A673 (cell line): ENCODE results near the gene TNFRSF4.

Source experiments
- EZH2 ChIP-seq: fragments of 200-600 bp; sonication (generic); IDR thresholded peaks from 2 replicates; pipeline ENCODE4 v1.6.1; 2017; ENCODE audit warnings: borderline replicate concordance, low read depth, mild to moderate bottlenecking, mixed read lengths, antibody characterized with exemption, low read length; ENCODE audit not compliant: poor library complexity, severe bottlenecking
- TF ChIP-seq, protein P1 (sequence below): fragments of 300-800, 200-600 bp; sonication (generic); conservative IDR thresholded peaks from 2 replicates; pipeline ENCODE4 v1.5.1; 2017; ENCODE audit warnings: low read depth, mild to moderate bottlenecking, antibody characterized with exemption, low read length, moderate library complexity, mixed read lengths

DNA sequence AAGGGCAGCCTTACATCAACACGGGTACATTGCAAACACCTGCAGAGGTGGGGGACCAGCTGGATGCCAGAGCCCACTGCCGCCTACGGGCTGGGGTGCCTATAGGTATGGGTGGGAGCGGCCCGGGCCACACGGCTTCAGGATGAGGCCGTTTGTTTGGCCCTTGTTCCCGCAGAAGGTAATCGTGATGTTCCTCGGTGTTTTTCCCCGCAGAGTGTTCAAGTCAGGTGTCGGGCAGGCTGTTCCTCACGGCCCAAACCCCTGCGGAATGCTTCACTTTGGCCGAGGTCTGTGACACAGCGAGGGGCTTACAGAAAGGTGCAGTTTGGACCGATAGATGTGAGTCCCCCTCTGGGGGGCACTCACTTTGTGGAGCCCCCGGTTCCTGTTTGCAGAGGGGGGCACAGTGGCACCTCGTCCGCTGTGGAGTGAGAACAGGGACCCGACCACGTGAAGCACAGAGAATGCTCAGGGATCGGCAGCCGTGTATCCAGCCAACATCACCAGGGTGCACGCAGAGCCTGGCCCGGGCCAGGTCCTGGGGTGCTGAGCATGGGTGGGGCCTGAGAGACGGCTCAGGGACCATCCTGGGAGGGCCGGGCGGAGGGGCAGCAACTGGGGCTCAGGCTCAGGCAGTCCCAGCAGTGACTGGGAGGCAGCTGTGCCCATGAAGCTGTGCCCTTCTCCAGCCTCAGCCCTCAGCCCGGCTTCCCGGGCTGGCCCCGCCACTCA lies 40.7 kb downstream of the TNFRSF4 start:
- TF ChIP-seq, protein P1, sequence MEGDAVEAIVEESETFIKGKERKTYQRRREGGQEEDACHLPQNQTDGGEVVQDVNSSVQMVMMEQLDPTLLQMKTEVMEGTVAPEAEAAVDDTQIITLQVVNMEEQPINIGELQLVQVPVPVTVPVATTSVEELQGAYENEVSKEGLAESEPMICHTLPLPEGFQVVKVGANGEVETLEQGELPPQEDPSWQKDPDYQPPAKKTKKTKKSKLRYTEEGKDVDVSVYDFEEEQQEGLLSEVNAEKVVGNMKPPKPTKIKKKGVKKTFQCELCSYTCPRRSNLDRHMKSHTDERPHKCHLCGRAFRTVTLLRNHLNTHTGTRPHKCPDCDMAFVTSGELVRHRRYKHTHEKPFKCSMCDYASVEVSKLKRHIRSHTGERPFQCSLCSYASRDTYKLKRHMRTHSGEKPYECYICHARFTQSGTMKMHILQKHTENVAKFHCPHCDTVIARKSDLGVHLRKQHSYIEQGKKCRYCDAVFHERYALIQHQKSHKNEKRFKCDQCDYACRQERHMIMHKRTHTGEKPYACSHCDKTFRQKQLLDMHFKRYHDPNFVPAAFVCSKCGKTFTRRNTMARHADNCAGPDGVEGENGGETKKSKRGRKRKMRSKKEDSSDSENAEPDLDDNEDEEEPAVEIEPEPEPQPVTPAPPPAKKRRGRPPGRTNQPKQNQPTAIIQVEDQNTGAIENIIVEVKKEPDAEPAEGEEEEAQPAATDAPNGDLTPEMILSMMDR, result no peak
- TF ChIP-seq EZH2, result no peak
